HG03097 (cell line): ENCODE data around the gene CUBN.
"Not testable (repeated sequence)": the region's sequence is repeated elsewhere in the genome, so short reads cannot be mapped to it uniquely, and the experiment has no call there.

Experiments used
- ATAC-seq: cut with Tn5 transposase; IDR thresholded peaks from one replicate; pipeline ENCODE4 v1.9.1; 2021; ENCODE audit not compliant: unreplicated experiment, low FRiP score

The CUBN gene

GRCh38 chr10:17022896-17023295 is 106.7 kb downstream of the CUBN start:
- ATAC-seq: no peak

DNA sequence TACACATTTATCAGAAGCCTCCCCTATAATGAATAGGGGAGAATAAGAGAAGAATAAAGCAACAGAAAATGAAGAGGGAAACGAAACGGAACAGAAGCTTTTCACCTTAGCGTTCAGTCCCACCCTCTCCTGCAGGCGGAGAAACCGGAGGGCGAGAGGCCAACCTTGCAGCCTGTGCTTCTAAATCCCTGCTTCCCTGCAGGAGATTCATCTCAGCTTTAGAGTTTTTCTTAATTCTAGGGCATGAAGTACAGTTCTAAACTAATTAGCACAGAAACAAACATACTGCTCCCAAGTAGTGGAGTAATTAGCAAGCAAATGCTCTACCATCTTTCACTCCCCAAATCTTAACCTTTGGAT is 107.2 kb downstream of the CUBN start:
- no peak for ATAC-seq

DNA sequence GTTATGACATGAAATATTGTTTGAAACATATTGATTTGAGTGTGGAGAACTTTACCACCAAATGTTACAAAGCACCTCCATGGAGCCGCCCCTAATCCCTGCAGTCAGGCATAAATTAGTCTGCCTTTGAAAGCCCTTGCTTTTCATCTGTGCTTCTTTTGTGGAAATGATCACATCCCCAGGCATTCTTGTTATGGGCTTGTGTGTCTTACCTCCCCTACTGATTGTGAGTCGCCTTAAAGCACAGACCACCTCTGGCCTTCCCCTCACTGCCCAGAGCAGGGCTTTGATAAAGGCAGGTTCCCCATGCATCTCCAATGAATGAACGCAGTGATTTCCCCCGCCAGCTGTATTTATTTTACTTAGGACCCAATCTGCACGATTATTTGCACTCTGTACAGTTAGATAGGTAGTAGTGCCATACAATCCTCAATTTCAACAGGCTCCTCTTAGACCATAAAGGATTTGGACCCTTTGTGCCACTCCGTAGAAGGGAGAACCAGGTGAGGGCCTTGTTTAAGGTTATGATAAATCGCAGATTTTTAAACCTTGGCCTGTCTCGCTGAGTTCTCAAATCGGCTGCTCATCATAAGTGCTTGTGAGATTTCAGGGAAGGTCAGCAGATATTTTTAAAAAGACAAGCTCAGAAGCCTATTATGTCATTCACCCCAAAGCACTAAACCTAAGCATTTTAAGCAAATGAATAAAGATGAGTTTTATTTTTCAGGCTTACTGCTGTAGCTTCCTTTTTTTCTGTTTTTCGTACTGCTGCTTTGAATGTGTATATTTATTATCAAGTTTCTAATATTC is 107.8 kb downstream of the CUBN start:
- ATAC-seq: no peak

GRCh38 chr10:17019696-17020095 is 109.9 kb downstream of the CUBN start:
- ATAC-seq: no peak

DNA sequence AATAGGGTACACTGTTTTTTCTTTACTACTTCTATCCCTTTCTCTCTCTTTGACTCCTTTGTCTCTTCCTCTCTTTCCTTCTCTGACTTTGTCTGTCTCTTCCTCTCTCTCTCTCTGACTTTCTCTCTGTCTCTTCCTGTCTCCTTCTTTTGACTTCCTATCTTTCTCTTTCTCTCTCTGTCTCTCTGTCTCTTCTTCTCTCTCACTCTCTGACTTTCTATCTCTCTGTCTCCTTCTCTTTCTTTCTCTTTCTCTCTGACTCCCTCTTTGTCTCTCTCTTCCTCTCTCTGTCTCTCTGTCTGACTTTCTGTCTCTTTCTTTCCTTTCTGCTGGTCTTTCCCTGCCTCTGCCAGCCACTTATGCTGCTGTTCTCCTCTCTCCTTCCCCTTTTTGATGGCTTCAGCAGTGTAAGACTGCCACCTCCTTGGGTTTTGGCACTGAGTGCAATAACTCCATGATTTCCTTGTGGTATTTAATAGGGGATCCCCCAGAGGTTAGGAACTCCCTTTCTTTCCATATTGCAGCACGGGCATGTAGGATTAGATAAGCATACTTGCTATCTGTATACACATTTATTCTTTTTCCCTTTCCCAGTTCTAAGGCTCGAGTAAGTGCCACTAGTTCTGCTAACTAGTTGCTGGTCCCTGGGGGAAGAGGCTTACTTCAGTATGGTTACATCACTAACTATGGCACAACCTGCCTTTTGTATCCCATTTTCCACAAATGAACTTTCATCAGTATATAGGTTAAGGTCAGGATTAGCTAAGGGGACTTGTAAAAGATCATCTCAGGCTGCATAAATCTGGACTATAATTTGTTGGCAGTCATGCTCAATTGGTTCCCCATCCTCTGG is 116.3 kb downstream of the CUBN start:
- not testable (repeated sequence) for ATAC-seq

DNA sequence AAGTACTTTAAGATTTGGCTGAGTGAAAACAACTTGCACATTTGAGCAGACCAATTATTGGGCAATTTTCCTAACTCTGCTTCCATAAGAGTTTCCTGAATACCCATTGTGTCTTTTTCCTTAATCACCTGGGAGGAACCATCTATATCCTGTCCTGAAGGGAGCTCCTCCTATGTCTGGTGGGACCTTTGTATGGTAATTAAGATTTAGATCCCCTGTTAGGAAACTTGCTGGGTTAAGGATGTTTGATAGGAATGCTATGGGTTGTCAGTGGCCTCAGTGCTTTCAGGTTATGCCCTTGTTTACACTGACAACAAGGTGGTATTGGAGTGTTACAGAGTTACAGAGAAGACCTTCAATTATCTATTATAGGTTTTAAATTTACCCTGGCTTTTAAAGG is 116.9 kb downstream of the CUBN start:
- ATAC-seq: not testable (repeated sequence)

- no peak for ATAC-seq
Measured at GRCh38 chr10:17010363-17011145, 119.1 kb downstream of the CUBN start.

DNA sequence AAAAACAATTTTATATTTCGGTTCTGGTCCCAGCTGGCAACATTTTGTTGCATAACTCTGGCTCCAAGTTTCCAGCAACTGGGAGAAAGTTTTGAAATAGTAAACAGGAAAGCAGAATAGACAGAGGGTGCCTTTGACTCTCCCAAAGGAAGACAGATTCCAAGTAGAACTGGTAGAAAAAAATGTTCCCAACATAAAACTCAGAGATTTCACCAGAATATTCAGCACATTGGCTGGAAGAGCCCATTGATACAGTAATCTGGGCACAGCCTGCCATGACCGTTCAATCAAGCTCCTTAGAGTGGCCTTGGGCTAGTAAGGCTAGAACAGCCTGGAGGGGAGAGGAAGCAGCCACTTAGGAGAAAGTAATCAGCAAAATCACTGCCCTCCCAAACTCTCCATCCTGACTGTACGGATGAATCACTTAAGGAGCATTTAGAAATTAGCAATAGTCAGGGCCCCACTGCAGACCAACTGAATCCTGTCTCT is 120.4 kb downstream of the CUBN start:
- ATAC-seq: no peak

DNA sequence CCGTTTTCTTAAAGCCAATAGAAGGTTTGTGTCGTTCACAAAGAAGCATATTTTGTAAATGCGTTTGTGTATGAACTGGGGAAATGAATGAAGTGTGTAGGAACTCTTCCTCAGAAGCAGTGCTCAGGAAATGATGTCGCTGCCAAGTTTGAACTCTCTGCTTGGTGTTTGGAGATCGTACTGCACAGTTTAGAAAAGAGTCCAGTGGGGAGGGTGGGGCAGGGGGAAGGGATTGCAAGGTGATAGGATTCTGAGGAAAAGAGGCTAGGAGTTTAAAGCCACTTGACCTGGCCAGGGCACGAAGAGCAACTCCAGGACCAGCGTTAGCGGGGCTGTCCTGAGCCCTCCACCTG is 122.2 kb downstream of the CUBN start:
- no peak for ATAC-seq

DNA sequence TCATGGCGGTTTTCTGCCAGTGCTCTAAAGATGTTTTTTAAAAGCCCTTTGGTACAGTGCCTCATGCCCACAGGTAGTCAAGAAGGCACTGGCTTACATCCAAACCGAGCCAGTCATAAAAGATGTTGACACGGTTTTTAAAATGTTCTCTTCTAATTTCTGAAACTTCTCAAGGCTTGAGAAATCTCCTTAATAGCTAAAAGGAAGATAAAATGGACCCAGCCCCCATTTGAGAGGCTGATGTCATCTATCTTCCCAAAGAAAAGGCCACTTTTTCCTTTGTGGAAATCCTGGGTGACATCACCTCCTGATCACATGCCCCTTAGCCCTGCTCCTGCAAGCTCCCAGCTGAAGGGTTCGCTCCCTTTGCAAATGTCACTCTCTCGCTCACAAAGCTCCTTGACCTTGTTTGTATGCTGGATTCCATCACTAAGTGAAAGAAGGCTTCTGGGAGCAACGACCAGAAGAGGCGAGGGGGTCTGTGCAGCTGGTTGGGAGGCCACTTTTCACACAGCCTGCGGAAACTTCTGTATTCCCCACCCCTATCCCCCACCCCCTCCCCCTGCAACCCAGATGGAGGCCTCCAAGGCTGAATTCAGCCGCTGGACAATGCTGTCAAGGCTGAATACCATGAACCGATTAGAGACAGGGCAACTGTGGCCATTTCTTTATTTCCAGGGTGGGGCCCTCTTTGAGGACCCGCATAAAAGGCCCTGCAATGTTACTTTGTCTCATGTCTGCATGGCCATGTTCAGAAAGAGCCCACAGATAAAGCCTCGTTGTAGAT is 122.8 kb downstream of the CUBN start:
- ATAC-seq: no peak

GRCh38 chr10:17005621-17006566 is 123.7 kb downstream of the CUBN start:
- ATAC-seq: no peak

DNA sequence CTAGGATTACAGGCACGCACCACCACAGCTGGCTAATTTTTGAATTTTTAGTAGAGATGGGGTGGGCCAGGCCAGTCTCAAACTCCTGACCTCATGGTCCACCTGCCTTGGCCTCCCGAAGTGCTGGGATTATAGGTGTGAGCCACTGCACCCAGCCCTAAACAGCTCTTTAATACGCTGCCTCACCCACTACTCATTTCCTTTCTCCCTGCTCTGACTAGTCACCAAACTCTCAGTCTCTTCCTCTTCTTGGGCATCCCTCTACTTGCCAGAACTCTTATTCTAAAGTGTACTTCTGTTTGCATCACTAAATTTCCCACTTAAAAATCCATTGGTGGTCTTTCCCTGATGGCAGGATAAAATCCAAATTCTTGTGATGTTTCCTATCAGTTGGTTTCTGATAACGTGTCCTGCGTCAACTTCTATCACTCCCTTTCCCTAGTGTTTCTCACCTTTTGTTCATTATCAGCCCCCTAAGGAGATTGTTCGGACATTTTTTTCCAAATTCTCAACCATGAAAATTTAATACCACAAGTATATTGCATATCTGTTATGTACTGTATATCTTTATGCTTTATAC is 124.7 kb downstream of the CUBN start:
- no peak for ATAC-seq

- ATAC-seq: no peak
Measured at GRCh38 chr10:17003651-17004286, 125.8 kb downstream of the CUBN start.

- no peak for ATAC-seq
Measured at GRCh38 chr10:17003151-17003550, 126.5 kb downstream of the CUBN start.

- no peak for ATAC-seq
Measured at GRCh38 chr10:17001961-17002749, 127.5 kb downstream of the CUBN start.

- no peak for ATAC-seq
Measured at GRCh38 chr10:17001297-17001744, 128.3 kb downstream of the CUBN start.

GRCh38 chr10:16999665-17000451 is 129.8 kb downstream of the CUBN start:
- no peak for ATAC-seq
